CD4-positive, alpha-beta T cell treated with Interferon alpha-2 for 1 hour (primary cell): ENCODE data around the gene MGAT4C.
A peak's percentile ranks its signal among the peaks of the same experiment; 100 is the strongest.

Experiments
- DNase-seq, 2 donors: peaks; one replicate each; pipeline ENCODE4 v3.0.0-alpha.2; 2020 to 2022

MGAT4C gene

DNA sequence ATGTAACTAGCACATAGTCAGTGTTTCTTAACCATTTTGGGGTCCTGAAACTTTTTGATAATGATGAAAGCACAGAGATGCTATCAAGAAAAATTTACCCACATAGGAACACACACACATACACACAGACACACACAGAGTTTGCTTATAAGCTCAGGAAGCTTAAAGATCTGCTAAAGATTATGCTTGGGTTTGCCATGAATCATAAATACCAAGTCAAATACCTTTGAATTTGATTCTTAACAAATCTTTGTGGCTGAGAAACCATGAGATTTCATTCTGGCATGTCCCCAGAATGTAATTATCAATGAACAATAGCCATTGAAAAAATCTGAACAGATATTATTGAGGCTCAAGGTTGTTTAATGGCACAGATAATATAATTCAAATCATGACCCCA lies 292.9 kb downstream of the MGAT4C start:
- DNase-seq = no peak

DNA sequence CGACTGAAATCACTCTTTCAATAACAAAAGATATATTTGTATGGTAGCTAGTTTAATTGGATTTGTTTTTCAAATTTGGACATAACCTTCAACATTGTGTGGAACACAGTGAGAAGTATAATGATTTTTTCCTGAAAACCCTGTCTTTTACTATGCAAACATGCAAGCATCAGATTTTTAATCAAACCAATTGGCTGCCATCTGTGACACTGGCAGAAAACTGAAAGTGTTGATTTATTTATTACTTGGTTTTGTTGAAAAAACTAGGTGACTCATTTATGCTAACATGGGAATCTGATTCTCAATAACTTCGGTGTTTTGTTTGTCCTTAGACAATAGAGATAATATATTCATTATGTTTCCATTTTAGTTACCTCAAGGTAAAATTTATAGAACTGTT lies 300.1 kb downstream of the MGAT4C start:
- no peak for DNase-seq

DNA sequence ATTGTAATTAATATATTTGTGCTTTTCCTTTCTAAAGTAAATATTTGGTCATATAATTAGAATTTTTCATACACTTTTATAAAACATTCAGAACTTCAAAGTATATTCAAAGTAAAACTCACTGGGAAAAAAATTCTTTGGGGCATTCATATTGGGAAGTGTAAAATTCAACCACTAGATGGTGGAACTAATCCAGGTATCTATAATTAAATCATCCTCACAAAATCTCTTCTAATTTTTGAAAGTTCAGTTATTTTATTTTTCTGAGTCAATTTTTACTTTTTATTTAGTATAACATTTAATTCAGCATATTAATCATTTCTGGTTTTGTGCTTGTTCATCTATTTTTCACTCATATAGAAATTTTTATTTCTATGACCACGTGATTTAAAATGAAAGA lies 301.1 kb downstream of the MGAT4C start:
- no peak for DNase-seq

DNA sequence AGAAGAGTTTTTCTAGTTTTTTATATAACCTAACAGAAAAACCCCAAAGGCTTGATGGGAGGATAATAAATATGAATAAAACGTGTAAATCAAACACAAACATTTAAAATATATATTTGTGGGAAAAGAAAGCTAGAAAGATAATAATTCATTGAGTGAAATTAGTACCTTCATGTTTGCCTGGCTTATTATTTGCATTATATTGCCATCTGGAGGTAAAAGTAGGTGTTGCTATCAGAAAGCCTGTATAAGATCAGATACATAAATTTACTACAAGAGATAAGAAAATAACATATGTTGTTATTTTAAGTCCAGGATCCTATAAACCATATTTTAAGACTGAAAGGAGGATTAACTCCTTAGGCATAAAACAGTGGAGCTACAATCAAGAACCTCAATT lies 304.4 kb downstream of the MGAT4C start:
- DNase-seq = no peak

DNA sequence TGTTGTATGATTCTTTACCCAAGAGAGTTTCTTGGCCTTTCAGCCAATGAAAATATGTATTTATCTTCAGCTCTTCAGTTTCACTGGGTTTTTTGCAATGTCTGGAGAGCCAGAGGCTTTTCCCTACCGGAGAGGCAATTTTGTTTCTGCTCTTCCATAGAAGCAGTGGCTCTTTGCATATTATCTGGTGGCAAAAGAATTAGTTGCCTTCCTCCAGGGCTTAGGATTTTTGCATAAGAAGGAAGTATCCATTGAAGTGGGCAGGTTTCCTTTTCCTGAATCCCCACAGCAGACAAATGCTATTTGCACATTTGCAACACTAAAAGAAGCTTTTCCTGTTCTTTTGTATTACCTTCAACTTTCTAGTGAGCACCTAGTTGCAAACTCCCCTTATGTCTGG lies 306.9 kb downstream of the MGAT4C start:
- no peak for DNase-seq

DNA sequence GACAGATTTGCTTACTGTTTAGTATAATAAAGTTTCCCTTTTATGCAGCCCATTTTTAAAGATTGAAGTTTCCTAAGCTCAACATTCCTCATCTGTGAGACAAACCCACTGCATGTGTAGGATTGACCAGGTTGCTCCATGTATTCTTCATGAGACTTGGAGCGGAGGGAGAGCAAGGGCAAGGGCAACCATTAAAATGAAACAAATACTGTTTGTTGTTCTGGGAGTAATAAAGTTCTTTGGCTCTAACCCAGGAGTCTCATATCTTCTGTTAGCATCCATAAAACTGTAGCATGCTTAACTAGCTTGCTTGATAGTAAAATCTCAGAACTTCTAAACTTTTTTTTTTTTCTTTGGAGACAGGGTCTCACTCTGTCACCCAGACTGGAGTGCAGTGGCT lies 307.9 kb downstream of the MGAT4C start:
- DNase-seq = no peak

DNA sequence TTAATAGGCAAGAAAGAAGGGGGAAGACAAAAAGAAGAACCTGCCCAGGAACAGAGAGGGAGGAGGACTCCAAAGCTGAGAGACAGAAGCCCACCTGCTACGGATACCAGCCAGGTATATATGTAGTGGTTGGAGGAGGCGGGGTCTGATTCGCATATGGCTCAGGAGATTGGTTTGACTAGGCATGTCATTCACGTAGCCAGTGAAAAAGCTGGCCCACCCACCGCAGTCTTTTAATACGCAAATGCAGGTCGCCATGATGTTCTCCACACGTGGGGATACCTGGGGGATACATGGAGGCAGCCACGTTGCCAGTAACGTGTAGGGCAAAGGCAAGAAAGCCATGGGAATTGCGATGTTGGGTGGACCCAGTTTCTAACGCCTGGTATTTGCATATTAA lies 308.9 kb downstream of the MGAT4C start:
- DNase-seq = no peak

DNA sequence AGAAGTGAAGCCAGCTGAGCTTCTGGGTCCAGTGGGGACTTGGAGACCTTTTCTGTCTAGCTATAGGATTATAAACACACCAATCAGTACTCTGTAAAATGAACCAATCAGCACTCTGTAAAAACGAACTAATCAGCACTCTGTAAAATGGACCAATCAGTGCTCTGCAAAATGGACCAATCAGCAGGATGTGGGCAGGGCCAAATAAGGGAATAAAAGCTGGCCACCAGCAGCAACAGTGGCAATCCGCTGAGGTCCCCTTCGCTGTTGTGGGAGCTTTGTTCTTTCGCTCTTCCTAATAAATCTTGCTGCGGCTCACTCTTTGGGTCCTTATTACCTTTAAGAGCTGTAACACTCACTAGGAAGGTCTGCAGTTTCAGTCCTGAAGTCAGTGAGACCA lies 309.8 kb downstream of the MGAT4C start:
- DNase-seq = no peak

DNA sequence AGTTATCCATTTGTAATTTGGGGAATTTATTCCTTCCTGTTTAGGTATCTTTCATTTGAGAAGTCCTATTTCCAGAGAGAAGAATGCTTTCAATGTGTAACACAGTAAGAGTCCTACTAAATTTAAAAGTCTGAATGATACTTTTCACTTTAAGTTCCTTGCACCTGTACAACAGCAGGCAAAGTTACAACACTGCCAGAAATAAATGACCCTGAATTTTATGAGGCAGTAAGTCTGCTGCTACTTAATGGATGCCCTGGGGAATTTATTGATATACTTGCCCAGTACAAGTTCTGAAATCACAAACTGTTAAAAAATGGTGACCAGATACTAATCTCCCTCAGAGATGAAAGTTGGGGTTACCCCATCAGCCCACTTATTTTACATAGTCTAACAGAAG lies 329.0 kb downstream of the MGAT4C start:
- DNase-seq = no peak

DNA sequence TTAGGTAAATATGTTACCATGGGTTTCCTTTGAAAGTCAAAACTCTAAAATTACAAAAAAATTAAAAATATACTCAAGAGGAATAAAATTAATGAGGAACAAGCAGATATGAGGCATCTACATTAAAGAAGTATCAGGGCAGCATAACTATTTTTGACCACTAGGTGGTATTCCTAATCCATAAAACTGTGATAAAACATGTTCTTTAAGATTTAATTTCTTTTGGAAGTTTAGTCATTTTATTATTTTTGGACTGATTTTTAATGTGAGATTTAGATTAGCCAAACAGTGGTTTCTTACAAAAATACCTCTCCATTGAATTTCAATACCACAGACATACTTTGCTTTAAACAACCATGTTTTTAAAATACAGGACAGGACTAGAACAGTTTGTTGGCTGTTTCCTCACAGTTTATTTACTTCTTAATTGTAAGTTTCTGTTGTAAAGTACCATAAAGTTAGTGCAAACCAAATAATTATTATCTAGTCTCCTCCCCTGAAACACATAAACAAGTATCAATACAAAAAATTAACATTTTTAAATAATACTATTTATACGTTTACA lies 332.3 kb downstream of the MGAT4C start:
- DNase-seq = no peak

DNA sequence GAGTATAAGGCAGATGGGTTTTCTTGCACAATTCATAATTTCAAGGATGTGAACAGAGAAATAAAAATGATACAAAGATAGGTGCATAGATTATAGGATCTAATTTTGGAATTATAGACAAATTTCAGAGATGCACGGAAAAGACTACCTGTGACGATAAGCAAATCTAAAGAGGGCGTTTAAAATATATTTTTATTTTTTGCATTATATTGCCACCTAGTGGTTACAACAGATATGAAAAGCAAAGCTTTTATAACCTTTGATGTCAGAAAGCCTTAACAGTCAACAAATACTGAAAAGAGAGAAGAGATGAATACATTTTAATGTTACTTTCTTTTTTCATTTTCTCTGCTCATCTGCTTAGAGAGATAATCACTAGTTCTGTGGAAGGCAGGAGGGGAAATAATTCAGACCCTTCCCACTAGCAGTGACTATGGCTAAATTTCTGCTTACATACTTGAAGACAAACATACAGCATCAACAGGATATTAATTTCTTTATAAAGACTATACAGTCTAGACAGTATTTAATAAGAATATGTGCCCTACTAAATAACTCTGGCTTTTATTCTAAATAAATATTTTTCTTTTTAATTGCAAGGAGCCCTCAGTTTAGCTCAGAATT lies 335.8 kb downstream of the MGAT4C start:
- DNase-seq = peak in 1 of 2 donors; percentile 10
